Bronchial epithelial cell (primary cell): ENCODE results near the gene PRKAB1. TPM values are rescaled to one million over a fixed set of nuclear protein-coding genes. Genes with fewer than 3 reads are reported as not detected.
A peak's percentile ranks its signal among the peaks of the same experiment; 100 is the strongest.

ENCODE experiments used
- DNase-seq: peaks from one replicate; pipeline ENCODE4 v3.0.0-alpha.2; 2010; ENCODE audit warnings: low read depth
- FAIRE-seq: peaks from 2 replicates; lab custom pipeline; 2011; peaks lifted over from hg19 to GRCh38; lab: Jason Lieb, UNC
- H3K27me3 ChIP-seq: 2 replicates; pipeline ENCODE4 v1.5.1; 2011; ENCODE audit warnings: low read length; ENCODE audit not compliant: control insufficient read depth, insufficient read depth
- H3K36me3 ChIP-seq: 2 replicates; pipeline ENCODE4 v1.5.1; 2011; ENCODE audit warnings: low read length; ENCODE audit not compliant: control insufficient read depth, insufficient read depth
- H3K4me3 ChIP-seq: 2 replicates; pipeline ENCODE4 v1.5.1; 2011; ENCODE audit warnings: mild to moderate bottlenecking, low read depth, low read length, control low read depth
- CTCF ChIP-seq: IDR thresholded peaks from 2 replicates; pipeline ENCODE4 v1.5.1; 2011; ENCODE audit warnings: mild to moderate bottlenecking, moderate library complexity, low read length, control low read depth, inconsistent platforms; ENCODE audit not compliant: insufficient read depth, severe bottlenecking
- total RNA-seq: library from RNA; depleted of rRNA; stranded (reverse); fragments of >200 nt; gene quantifications from 2 replicates; pipeline ENCODE4 v1.2.1, GENCODE V29; 2014

PRKAB1 gene
- total RNA-seq, 1 donor from 2014 or later = 19.5 TPM

GRCh38 chr12:119672194-119672593 lies 4.3 kb downstream of the PRKAB1 start:
- Histone ChIP-seq H3K27me3 (no peaks in the 10 kb centered on the region), H3K4me3 (no peak overlapping the region), H3K36me3 (peaks cover 14% of the 10 kb centered on the region)
- no peak for TF ChIP-seq CTCF
- FAIRE-seq (no peak), DNase-seq (no peak)

GRCh38 chr12:119673634-119674033 lies 5.7 kb downstream of the PRKAB1 start:
- DNase-seq (peak; percentile 64), FAIRE-seq (no peak)
- Histone ChIP-seq H3K36me3 (peaks cover 21% of the 10 kb centered on the region), H3K27me3 (no peaks in the 10 kb centered on the region), H3K4me3 (no peak overlapping the region)
- TF ChIP-seq CTCF = no peak

GRCh38 chr12:119674560-119674959 lies 6.6 kb downstream of the PRKAB1 start:
- H3K36me3 ChIP-seq = peaks cover 22% of the 10 kb centered on the region
- FAIRE-seq = no peak
- no peak overlapping the region for H3K4me3 ChIP-seq
- no peaks in the 10 kb centered on the region for H3K27me3 ChIP-seq
- no peak for DNase-seq
- TF ChIP-seq CTCF = no peak

- Histone ChIP-seq H3K27me3 (no peaks in the 10 kb centered on the region), H3K36me3 (peaks cover 29% of the 10 kb centered on the region), H3K4me3 (no peak overlapping the region)
- TF ChIP-seq CTCF = no peak
- DNase-seq (no peak), FAIRE-seq (no peak)
Measured at GRCh38 chr12:119676022-119676421, 8.1 kb downstream of the PRKAB1 start.

GRCh38 chr12:119676573-119676972 lies 8.6 kb downstream of the PRKAB1 start:
- FAIRE-seq = no peak
- no peak for DNase-seq
- Histone ChIP-seq H3K4me3 (no peak overlapping the region), H3K36me3 (peaks cover 31% of the 10 kb centered on the region), H3K27me3 (no peaks in the 10 kb centered on the region)
- TF ChIP-seq CTCF = no peak

GRCh38 chr12:119678459-119678858 lies 10.5 kb downstream of the PRKAB1 start:
- no peak for TF ChIP-seq CTCF
- DNase-seq (no peak), FAIRE-seq (no peak)
- Histone ChIP-seq H3K4me3 (no peak overlapping the region), H3K27me3 (no peaks in the 10 kb centered on the region), H3K36me3 (peaks cover 29% of the 10 kb centered on the region)
